Astrocyte (in vitro differentiated cells and primary cell): ENCODE data around the gene HP1BP3. TPM values are rescaled to one million over a fixed set of nuclear protein-coding genes. Genes with fewer than 3 reads are reported as not detected.

ENCODE experiments used
- DNase-seq: peaks from one replicate; pipeline ENCODE4 v3.0.0-alpha.2; 2010; ENCODE audit warnings: low read depth
- FAIRE-seq: peaks from 2 replicates; lab custom pipeline; 2011; peaks lifted over from hg19 to GRCh38; lab: Jason Lieb, UNC
- H2AFZ ChIP-seq: 2 replicates; pipeline ENCODE4 v1.6.0; 2012; ENCODE audit warnings: low read depth, low read length, inconsistent platforms
- H3K27ac ChIP-seq: 2 replicates; pipeline ENCODE4 v1.5.1; 2011; ENCODE audit warnings: low read depth, low read length, inconsistent platforms
- H3K27me3 ChIP-seq: 2 replicates; pipeline ENCODE4 v1.6.0; 2011; ENCODE audit warnings: low read length, inconsistent platforms; ENCODE audit not compliant: insufficient read depth
- H3K36me3 ChIP-seq: 2 replicates; pipeline ENCODE4 v1.5.1; 2011; ENCODE audit warnings: low read length, inconsistent platforms; ENCODE audit not compliant: insufficient read depth
- H3K4me1 ChIP-seq: 2 replicates; pipeline ENCODE4 v1.5.1; 2011; ENCODE audit warnings: low read length, inconsistent platforms; ENCODE audit not compliant: insufficient read depth
- H3K4me2 ChIP-seq: 2 replicates; pipeline ENCODE4 v1.6.0; 2012; ENCODE audit warnings: low read length, inconsistent platforms
- H3K4me3 ChIP-seq: 2 replicates; pipeline ENCODE4 v1.5.1; 2011; ENCODE audit warnings: low read depth, mild to moderate bottlenecking, low read length, inconsistent platforms; ENCODE audit not compliant: insufficient read depth
- H3K79me2 ChIP-seq: 2 replicates; pipeline ENCODE4 v1.6.0; 2012; ENCODE audit warnings: mild to moderate bottlenecking, low read length, inconsistent platforms; ENCODE audit not compliant: insufficient read depth
- H3K9ac ChIP-seq: 2 replicates; pipeline ENCODE4 v1.6.0; 2012; ENCODE audit warnings: mild to moderate bottlenecking, low read length, inconsistent platforms
- H3K9me3 ChIP-seq: 2 replicates; pipeline ENCODE4 v1.5.1; 2012; ENCODE audit warnings: low read depth, mild to moderate bottlenecking, low read length, inconsistent platforms; ENCODE audit not compliant: insufficient read depth
- H4K20me1 ChIP-seq: 2 replicates; pipeline ENCODE4 v1.6.0; 2012; ENCODE audit warnings: low read length, inconsistent platforms; ENCODE audit not compliant: insufficient read depth
- H3K27ac Mint-ChIP-seq: one replicate; pipeline ENCODE4 v1.8.0; 2021; ENCODE audit warnings: mild to moderate bottlenecking, mixed read lengths; ENCODE audit not compliant: unreplicated experiment
- H3K27me3 Mint-ChIP-seq: one replicate; pipeline ENCODE4 v1.8.0; 2021; ENCODE audit warnings: low read depth, mixed read lengths; ENCODE audit not compliant: unreplicated experiment
- H3K36me3 Mint-ChIP-seq: one replicate; pipeline ENCODE4 v1.8.0; 2021; ENCODE audit warnings: low read depth, mixed read lengths; ENCODE audit not compliant: unreplicated experiment
- H3K4me1 Mint-ChIP-seq: one replicate; pipeline ENCODE4 v1.8.0; 2021; ENCODE audit warnings: low read depth, mixed read lengths; ENCODE audit not compliant: unreplicated experiment
- H3K4me3 Mint-ChIP-seq: one replicate; pipeline ENCODE4 v1.8.0; 2021; ENCODE audit warnings: mild to moderate bottlenecking, moderate library complexity, mixed read lengths; ENCODE audit not compliant: unreplicated experiment
- H3K9me3 Mint-ChIP-seq: one replicate; pipeline ENCODE4 v1.8.0; 2021; ENCODE audit warnings: mild to moderate bottlenecking, mixed read lengths; ENCODE audit not compliant: unreplicated experiment
- CTCF ChIP-seq: IDR thresholded peaks from 2 replicates; pipeline ENCODE4 v1.5.1; 2011; ENCODE audit warnings: low read depth, mild to moderate bottlenecking, inconsistent platforms, low read length, moderate library complexity; ENCODE audit not compliant: insufficient read depth
- EZH2 ChIP-seq: IDR thresholded peaks from 2 replicates; pipeline ENCODE4 v1.6.1; 2012; ENCODE audit warnings: mild to moderate bottlenecking, low read length, inconsistent platforms; ENCODE audit not compliant: insufficient read depth
- total RNA-seq: library from RNA; stranded (reverse); gene quantifications from 2 replicates; pipeline ENCODE4 v1.2.1, GENCODE V29; 2021

The HP1BP3 gene
- total RNA-seq, 1 donor from 2014 or later = 156 TPM

GRCh38 chr1:20704390-20705202 lies 82.5 kb downstream of the HP1BP3 start:
- Histone ChIP-seq H3K36me3 (no peaks in the 10 kb centered on the region), H3K4me1 (no peaks in the 10 kb centered on the region), H4K20me1 (no peaks in the 10 kb centered on the region), H3K4me2 (no peak overlapping the region), H3K27me3 (no peaks in the 10 kb centered on the region), H3K27ac (no peak overlapping the region), H2AFZ (no peak overlapping the region), H3K4me3 (no peak overlapping the region), H3K9ac (no peak overlapping the region), H3K79me2 (no peaks in the 10 kb centered on the region), H3K9me3 (peaks cover 4% of the 10 kb centered on the region)
- no peak for TF ChIP-seq CTCF
- no peak for TF ChIP-seq EZH2
- Mint-ChIP-seq H3K27me3 (peaks cover 2% of the 10 kb centered on the region), H3K4me3 (no peak overlapping the region), H3K4me1 (peaks cover 15% of the 10 kb centered on the region), H3K27ac (peak overlapping the region; percentile 66), H3K36me3 (peaks cover 6% of the 10 kb centered on the region), H3K9me3 (no peaks in the 10 kb centered on the region)
- DNase-seq = no peak
- no peak for FAIRE-seq

- Mint-ChIP-seq H3K27me3 (peaks cover 2% of the 10 kb centered on the region), H3K36me3 (peaks cover 3% of the 10 kb centered on the region), H3K9me3 (no peaks in the 10 kb centered on the region), H3K27ac (no peak overlapping the region), H3K4me3 (no peak overlapping the region), H3K4me1 (peaks cover 21% of the 10 kb centered on the region)
- FAIRE-seq = no peak
- TF ChIP-seq CTCF (no peak), EZH2 (no peak)
- no peaks in the 10 kb centered on the region for H4K20me1 ChIP-seq
- peaks cover 3% of the 10 kb centered on the region for H3K9me3 ChIP-seq
- no peaks in the 10 kb centered on the region for H3K79me2 ChIP-seq
- peaks cover 7% of the 10 kb centered on the region for H3K4me1 ChIP-seq
- H2AFZ ChIP-seq = no peak overlapping the region
- no peak for DNase-seq
- H3K36me3 ChIP-seq = no peaks in the 10 kb centered on the region
- no peak overlapping the region for H3K9ac ChIP-seq
- no peak overlapping the region for H3K4me2 ChIP-seq
- H3K4me3 ChIP-seq = no peak overlapping the region
- no peak overlapping the region for H3K27ac ChIP-seq
- H3K27me3 ChIP-seq = no peaks in the 10 kb centered on the region
Observed at GRCh38 chr1:20703124-20703756, 83.9 kb downstream of the HP1BP3 start.
